ENCODE data around the gene DNAJC30.
"Not testable (repeated sequence)": the region's sequence is repeated elsewhere in the genome, so short reads cannot be mapped to it uniquely, and the experiment has no call there.

Gene DNAJC30

DNA sequence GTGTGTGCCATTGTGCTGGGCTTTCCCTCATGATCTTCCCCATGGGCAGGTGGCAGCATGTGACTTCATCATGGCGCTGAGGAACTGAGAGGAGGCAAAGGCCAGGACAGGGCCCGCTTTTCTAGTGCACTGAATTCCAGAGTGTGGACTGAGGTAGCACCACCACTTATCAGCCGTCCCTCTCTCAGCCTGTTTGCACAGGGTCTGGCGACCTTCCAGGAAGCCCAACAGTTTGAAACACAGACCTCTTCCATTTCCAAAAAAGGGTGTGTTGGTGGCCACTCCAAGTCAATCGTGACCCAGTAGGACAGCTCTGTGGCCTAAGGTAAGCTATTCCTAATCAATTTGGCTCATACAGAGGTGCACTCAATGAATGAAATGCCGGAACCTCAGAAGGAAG, 4.4 kb downstream of the DNAJC30 start:
- no peak overlapping the region for H3K27ac ChIP-seq (ENCODE audit: low read length)
- H3K9ac ChIP-seq (ENCODE audit: low read depth, low read length) = no peak overlapping the region
- H3K4me3 ChIP-seq (ENCODE audit: low read length) = no peak overlapping the region
- no peaks in the 10 kb centered on the region for H3K27me3 ChIP-seq (ENCODE audit: insufficient read depth, low read length)
- H3K9me3 ChIP-seq (ENCODE audit: insufficient read depth, low read depth, low read length) = no peaks in the 10 kb centered on the region
- H3K36me3 ChIP-seq (ENCODE audit: insufficient read depth, low read depth, low read length) = peaks cover 12% of the 10 kb centered on the region; the same call in 1 of the 2 replicates
- peaks cover 2% of the 10 kb centered on the region; the same call in 1 of the 2 replicates for H3K4me1 ChIP-seq (ENCODE audit: insufficient read depth, low read length)

DNA sequence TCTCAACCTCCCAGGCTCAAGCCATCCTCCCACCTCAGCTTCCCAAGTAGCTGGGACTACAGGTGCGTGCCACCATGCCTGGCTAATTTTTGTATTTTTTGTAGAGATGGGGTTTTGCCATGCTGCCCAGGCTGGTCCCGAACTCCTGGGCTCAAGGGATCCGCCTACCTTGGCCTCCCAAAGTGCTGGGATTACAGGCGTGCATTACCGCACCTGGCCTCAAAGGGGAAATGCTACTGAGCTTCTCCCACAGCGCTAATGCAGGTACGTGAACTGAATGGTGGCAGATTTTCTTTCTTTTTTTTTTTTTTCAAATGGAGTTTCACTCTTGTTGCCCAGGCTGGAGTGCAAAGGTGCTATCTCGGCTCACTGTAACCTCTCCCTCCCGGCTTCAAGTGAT, 7.2 kb downstream of the DNAJC30 start:
- not testable (repeated sequence) for H3K4me1 ChIP-seq (ENCODE audit: insufficient read depth, low read length); H3K4me3 ChIP-seq (ENCODE audit: low read length); H3K9me3 ChIP-seq (ENCODE audit: insufficient read depth, low read depth, low read length); H3K27me3 ChIP-seq (ENCODE audit: insufficient read depth, low read length); H3K27ac ChIP-seq (ENCODE audit: low read length); H3K9ac ChIP-seq (ENCODE audit: low read depth, low read length)
- peaks cover 12% of the 10 kb centered on the region; the same call in 1 of the 2 replicates for H3K36me3 ChIP-seq (ENCODE audit: insufficient read depth, low read depth, low read length)

DNA sequence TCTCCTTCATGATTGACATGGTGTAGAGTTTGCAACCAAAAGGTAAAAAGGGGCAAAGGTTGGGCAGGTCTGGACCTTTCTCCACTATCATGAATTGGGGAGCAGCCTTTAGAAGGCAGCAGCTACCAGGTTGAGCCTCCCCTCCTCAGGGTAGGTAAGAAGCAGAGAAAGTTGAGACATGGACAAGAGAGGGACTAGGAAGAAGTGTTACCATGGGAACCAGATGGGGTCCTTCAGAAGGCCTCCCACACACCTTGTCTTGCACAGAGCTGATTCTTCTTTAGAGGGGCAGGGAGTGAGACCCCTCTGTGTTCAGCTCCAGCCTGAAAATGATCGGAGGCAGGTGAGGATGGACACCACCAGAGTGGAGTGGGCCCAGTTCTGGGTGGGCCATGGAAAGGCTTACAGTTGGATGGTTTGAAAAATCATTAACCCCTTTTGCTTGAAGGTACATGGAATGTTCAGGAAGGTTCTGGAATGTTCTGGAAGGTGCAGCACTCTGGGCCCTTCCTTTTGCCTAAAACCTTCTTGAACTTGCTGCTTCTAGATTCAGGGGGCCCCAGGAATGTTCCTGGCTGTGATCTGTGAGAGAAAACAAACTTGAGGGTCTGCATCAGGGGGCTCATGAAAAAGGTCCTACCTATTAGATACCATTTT, 8.7 kb downstream of the DNAJC30 start:
- no peak overlapping the region for H3K4me3 ChIP-seq (ENCODE audit: low read length)

DNA sequence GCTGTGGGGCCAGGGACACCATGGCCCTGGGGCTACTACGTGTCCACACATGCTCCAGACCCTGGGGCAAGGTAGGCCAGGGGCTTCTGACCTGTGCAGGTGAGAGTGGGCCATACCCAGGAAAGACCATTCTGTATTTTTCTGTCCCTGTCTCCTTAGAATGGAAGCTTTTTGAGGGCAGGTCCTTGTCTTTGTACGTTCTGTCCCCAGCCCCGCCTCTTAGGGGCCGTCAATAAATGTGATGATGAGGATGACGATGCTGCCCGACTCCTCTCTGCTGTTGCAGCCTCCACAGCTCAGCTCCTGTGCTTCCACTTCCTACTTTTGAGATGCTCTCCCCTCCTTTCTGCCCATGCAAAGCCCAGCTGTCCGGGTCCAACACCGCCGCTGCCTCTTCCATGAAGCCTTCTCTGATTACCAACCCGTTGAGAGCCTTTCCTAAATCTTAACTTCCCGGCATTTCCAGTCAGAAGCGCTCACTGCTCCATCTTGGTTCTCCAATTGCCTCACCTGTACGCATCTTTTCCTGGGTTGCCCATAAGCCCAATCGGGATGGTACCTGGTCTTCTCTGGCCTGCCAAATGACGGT, 11.3 kb downstream of the DNAJC30 start:
- no peak overlapping the region for H3K4me3 ChIP-seq (ENCODE audit: low read length)
- no peak overlapping the region for H3K27ac ChIP-seq (ENCODE audit: low read length)
- H3K9me3 ChIP-seq (ENCODE audit: insufficient read depth, low read depth, low read length) = no peaks in the 10 kb centered on the region
- no peak overlapping the region for H3K9ac ChIP-seq (ENCODE audit: low read depth, low read length)
- peaks cover 12% of the 10 kb centered on the region for H3K27me3 ChIP-seq (ENCODE audit: insufficient read depth, low read length)
- no peaks in the 10 kb centered on the region for H3K36me3 ChIP-seq (ENCODE audit: insufficient read depth, low read depth, low read length)
- H3K4me1 ChIP-seq (ENCODE audit: insufficient read depth, low read length) = no peaks in the 10 kb centered on the region

More for the DNA sequence above, 8.7 kb downstream of the DNAJC30 start:
- Histone ChIP-seq H3K27ac (ENCODE audit: low read length) (no peak overlapping the region), H3K27me3 (ENCODE audit: insufficient read depth, low read length) (no peaks in the 10 kb centered on the region), H3K9ac (ENCODE audit: low read depth, low read length) (no peak overlapping the region), H3K9me3 (ENCODE audit: insufficient read depth, low read depth, low read length) (no peaks in the 10 kb centered on the region), H3K36me3 (ENCODE audit: insufficient read depth, low read depth, low read length) (peaks cover 12% of the 10 kb centered on the region; the same call in 1 of the 2 replicates), H3K4me1 (ENCODE audit: insufficient read depth, low read length) (no peaks in the 10 kb centered on the region)

DNA sequence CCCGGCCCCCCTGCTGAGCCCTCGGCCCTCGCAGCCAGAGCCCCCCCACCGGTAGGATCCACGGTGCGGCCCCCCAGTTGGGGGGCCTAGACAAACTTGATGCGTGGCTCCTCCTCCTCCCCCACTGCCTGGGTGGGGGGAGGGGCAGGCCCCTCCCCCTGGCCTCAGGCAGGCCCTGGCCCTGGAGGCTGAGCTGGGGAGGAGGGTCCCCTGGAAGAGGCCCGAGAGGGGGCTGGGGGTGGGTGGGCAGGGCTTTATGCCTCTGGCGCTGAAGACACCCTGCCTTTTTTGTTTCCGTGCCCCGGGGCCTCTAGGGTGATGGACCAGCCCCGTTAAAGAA, 12.0 kb downstream of the DNAJC30 start:
- H3K27me3 ChIP-seq (ENCODE audit: insufficient read depth, low read length) = peaks cover 12% of the 10 kb centered on the region
- no peak overlapping the region for H3K9ac ChIP-seq (ENCODE audit: low read depth, low read length)
- H3K4me1 ChIP-seq (ENCODE audit: insufficient read depth, low read length) = no peaks in the 10 kb centered on the region
- no peak overlapping the region for H3K27ac ChIP-seq (ENCODE audit: low read length)
- no peak overlapping the region for H3K4me3 ChIP-seq (ENCODE audit: low read length)
- H3K9me3 ChIP-seq (ENCODE audit: insufficient read depth, low read depth, low read length) = no peaks in the 10 kb centered on the region
- no peaks in the 10 kb centered on the region for H3K36me3 ChIP-seq (ENCODE audit: insufficient read depth, low read depth, low read length)

DNA sequence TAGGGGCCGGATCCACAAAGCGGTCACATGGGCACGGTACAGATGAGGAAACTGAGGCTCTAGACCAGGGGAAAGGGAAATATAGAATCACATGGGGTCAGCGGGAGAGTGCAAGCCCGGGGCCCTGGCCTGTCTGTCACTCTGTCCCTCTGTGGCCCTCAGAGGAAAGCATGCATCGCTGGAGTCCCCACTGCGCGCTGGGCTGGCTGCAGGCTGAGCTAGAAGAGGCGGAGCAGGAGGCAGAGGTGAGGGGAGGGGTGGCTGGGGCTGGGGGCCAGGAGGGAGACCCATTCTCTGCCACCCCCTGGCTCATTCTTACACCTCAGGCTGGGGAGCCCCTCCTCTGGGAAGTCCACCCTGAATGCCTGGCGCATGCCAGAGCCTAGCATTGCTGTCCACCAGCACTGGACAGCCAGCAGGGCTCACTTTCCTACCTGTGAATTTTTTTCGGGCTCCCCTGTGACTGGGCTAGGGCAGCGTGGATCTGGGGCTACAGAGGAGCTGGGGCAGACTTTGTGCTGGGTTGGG, 13.3 kb downstream of the DNAJC30 start:
- Histone ChIP-seq H3K9me3 (ENCODE audit: insufficient read depth, low read depth, low read length) (no peaks in the 10 kb centered on the region), H3K27ac (ENCODE audit: low read length) (no peak overlapping the region), H3K4me1 (ENCODE audit: insufficient read depth, low read length) (peaks cover 4% of the 10 kb centered on the region; the same call in 1 of the 2 replicates), H3K27me3 (ENCODE audit: insufficient read depth, low read length) (peaks cover 19% of the 10 kb centered on the region), H3K4me3 (ENCODE audit: low read length) (no peak overlapping the region), H3K9ac (ENCODE audit: low read depth, low read length) (no peak overlapping the region), H3K36me3 (ENCODE audit: insufficient read depth, low read depth, low read length) (no peaks in the 10 kb centered on the region)

DNA sequence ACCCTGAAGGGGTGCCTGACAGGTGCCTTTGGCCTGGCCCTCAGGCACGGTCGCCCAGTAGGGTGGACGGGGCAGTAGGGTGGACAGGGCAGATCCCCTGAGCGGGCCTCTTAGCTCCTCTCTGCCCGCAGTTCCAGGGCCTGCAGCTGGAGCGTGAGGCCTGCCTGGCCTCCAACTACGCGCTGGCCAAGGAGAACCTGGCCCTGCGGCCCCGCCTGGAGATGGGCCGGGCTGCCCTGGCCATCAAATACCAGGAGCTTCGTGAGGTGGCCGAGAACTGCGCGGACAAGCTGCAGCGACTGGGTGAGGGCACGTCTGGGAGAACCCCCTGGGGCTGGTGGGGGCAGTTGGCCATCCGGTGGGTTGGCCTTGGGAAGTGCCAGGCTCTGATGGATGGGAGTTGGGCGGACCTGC, 14.0 kb downstream of the DNAJC30 start:
- Histone ChIP-seq H3K4me1 (ENCODE audit: insufficient read depth, low read length) (peaks cover 4% of the 10 kb centered on the region; the same call in 1 of the 2 replicates), H3K27me3 (ENCODE audit: insufficient read depth, low read length) (peaks cover 19% of the 10 kb centered on the region), H3K9me3 (ENCODE audit: insufficient read depth, low read depth, low read length) (no peaks in the 10 kb centered on the region), H3K4me3 (ENCODE audit: low read length) (no peak overlapping the region), H3K9ac (ENCODE audit: low read depth, low read length) (no peak overlapping the region), H3K36me3 (ENCODE audit: insufficient read depth, low read depth, low read length) (no peaks in the 10 kb centered on the region), H3K27ac (ENCODE audit: low read length) (no peak overlapping the region)

DNA sequence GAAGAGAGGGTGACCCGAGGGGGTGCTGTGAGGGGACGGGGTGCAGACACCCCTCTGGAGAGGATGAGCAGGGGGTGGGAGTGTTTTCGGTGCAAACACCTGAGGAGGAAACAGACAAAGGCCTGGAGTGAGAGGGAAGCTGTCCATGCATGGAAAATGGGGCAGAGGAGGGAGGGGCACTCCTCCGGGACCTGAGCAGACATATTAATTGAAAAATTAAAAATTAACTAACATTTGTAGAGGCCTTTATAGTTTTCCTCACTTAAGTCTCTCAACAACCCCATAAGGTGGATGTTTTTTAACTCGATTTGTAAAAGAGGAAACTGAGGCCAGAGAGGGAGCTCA, 14.4 kb downstream of the DNAJC30 start:
- Histone ChIP-seq H3K27me3 (ENCODE audit: insufficient read depth, low read length) (peaks cover 19% of the 10 kb centered on the region), H3K9me3 (ENCODE audit: insufficient read depth, low read depth, low read length) (no peaks in the 10 kb centered on the region), H3K4me3 (ENCODE audit: low read length) (peak overlapping the region; percentile 60; the same call in 1 of the 2 replicates), H3K4me1 (ENCODE audit: insufficient read depth, low read length) (peaks cover 4% of the 10 kb centered on the region; the same call in 1 of the 2 replicates), H3K27ac (ENCODE audit: low read length) (no peak overlapping the region), H3K36me3 (ENCODE audit: insufficient read depth, low read depth, low read length) (no peaks in the 10 kb centered on the region), H3K9ac (ENCODE audit: low read depth, low read length) (no peak overlapping the region)

DNA sequence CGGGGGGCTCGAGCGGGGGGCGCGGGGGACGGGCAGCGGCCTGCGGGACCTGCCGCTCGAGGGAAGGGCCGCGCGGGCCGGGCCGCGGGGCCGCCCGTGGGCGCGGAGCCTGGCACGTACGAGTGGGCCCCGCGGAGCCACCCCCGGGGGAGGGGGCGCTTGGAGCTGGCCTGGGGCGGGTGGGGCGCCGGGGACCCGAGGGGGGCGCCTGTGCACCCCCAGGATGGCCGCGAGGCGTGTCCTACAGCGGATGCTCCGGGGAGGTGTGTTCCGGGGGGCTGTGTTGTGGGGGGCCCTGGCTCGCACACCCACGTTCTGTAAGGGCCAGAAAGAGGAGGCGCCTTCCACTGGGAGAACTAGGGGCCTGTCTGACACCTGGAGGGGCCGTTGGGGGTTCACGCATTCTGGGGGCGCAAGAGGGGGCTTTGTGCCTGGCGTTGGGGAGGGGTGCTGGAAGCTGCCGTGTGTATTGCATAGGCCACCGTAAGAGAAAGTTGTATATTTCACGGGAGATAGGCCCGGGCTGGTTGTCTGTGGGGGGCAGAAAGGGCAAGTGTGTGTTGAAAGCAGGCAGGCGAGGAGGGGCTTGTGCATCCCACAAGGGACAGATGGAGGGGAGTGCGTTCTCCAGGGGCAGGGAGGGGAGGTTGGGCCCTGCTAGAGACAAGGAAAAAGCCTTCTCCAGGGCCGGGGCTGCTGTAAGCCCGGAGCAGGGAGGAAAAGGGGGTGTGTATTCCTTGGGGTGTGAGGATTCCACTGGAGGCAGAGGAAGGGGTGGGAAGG, 15.0 kb downstream of the DNAJC30 start:
- peak overlapping the region; percentile 60 for H3K4me3 ChIP-seq (ENCODE audit: low read length)
- H3K9me3 ChIP-seq (ENCODE audit: insufficient read depth, low read depth, low read length) = no peaks in the 10 kb centered on the region
- H3K27ac ChIP-seq (ENCODE audit: low read length) = no peak overlapping the region
- peaks cover 4% of the 10 kb centered on the region; the same call in 1 of the 2 replicates for H3K4me1 ChIP-seq (ENCODE audit: insufficient read depth, low read length)
- no peaks in the 10 kb centered on the region for H3K36me3 ChIP-seq (ENCODE audit: insufficient read depth, low read depth, low read length)
- peaks cover 19% of the 10 kb centered on the region for H3K27me3 ChIP-seq (ENCODE audit: insufficient read depth, low read length)
- no peak overlapping the region for H3K9ac ChIP-seq (ENCODE audit: low read depth, low read length)

DNA sequence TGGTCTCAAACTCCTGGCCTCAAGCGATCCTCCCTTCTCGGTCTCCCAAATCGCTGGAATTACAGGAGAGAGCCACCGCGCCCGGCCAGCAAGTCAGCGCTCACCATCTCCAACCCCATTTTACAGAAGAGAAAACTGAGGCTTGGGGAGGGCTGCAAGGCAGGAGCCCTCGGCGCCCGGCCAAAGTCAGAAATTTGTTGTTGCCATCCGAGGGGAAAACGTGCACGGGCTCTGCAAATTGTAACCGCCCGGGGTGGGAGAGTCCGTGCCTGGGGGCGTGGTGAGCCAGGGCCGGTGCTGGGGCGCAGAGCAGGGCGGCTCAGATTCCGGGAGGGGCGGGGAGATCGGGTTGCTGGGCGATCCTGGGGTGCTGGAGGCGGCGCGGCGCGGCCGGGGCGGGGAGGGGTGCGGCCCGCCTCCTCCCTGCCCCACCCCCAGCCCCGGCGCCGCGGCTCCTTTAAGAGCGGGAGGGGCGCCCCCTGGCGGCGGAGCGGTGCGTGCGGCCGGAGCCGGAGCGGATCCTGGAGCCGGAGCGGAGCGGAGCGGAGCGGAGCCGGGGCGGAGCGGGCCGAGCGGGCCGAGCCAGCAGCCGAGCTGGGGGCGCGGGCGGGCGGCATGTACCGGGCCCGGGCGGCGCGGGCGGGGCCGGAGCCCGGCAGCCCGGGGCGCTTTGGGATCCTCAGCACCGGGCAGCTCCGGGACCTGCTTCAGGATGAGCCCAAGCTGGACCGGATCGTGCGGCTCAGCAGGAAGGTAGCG, 15.7 kb downstream of the DNAJC30 start, which contains the start of gene VPS37D:
TSS of gene VPS37D (plus strand) at position 488 of the 759 bp plus-strand sequence. CDS start at position 616, 128 bp downstream.
- H3K9me3 ChIP-seq (ENCODE audit: insufficient read depth, low read depth, low read length) = no peaks in the 10 kb centered on the region
- H3K27ac ChIP-seq (ENCODE audit: low read length) = no peak within 1 kb of the TSS
- peaks cover 19% of the 10 kb centered on the region for H3K27me3 ChIP-seq (ENCODE audit: insufficient read depth, low read length)
- no peak within 1 kb of the TSS for H3K9ac ChIP-seq (ENCODE audit: low read depth, low read length)
- no peaks in the 10 kb centered on the region for H3K36me3 ChIP-seq (ENCODE audit: insufficient read depth, low read depth, low read length)
- peak within 1 kb of the TSS; percentile 60 for H3K4me3 ChIP-seq (ENCODE audit: low read length)
- H3K4me1 ChIP-seq (ENCODE audit: insufficient read depth, low read length) = peaks cover 4% of the 10 kb centered on the region; the same call in 1 of the 2 replicates

DNA sequence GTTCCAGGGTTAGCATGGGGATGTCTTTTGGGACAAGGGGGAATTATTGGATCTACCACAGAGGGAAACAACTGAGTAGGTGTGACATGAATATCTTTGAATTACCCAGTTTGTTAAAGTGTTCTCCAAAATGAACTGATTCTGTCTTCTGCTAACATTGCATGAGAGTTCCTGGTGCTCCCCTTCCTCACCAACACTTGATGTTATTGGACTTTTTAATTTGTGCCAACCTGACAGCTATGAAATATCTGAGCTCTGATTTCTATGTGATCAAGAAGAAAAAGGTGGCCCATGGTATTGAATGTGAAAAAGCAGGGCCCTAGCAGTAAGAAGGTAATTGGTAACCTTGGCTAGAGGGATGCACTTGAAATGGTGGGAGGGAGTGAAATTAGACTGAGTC, 20.2 kb downstream of the DNAJC30 start:
- Histone ChIP-seq H3K36me3 (ENCODE audit: insufficient read depth, low read depth, low read length) (no peaks in the 10 kb centered on the region), H3K9me3 (ENCODE audit: insufficient read depth, low read depth, low read length) (no peaks in the 10 kb centered on the region), H3K4me1 (ENCODE audit: insufficient read depth, low read length) (peaks cover 4% of the 10 kb centered on the region; the same call in 1 of the 2 replicates), H3K27me3 (ENCODE audit: insufficient read depth, low read length) (peaks cover 7% of the 10 kb centered on the region; the same call in 1 of the 2 replicates), H3K27ac (ENCODE audit: low read length) (no peak overlapping the region), H3K4me3 (ENCODE audit: low read length) (no peak overlapping the region), H3K9ac (ENCODE audit: low read depth, low read length) (no peak overlapping the region)

Data from iPS-20b (cell line).